SH-SY5Y (cell line): ENCODE data around the gene HEPH.

Source experiments
- GATA2 ChIP-seq: IDR thresholded peaks from 2 replicates; pipeline ENCODE4 v1.6.1; 2011; ENCODE audit warnings: mild to moderate bottlenecking, low read depth, low read length
- GATA3 ChIP-seq: IDR thresholded peaks from 2 replicates; pipeline ENCODE4 v1.6.1; 2011; ENCODE audit warnings: low read depth, mild to moderate bottlenecking, low read length, moderate library complexity

The HEPH gene

GRCh38 chrX:66163849-66164411 is at the start of gene HEPH:
HEPH (plus strand) TSS chrX:66164247; CDS start chrX:66170571, 6,324 bp downstream.
- TF ChIP-seq GATA2 (no peak), GATA3 (no peak)

- no peak for TF ChIP-seq GATA3
Measured at GRCh38 chrX:66126662-66127061, 37.4 kb upstream of the HEPH start.

- TF ChIP-seq GATA2 (no peak), GATA3 (no peak)
Measured at GRCh38 chrX:66130469-66130868, 33.6 kb upstream of the HEPH start.

- no peak for TF ChIP-seq GATA3
- TF ChIP-seq GATA2, result no peak
Measured at GRCh38 chrX:66142351-66142750, 21.7 kb upstream of the HEPH start.

GRCh38 chrX:66144258-66144657 is 19.8 kb upstream of the HEPH start:
- no peak for TF ChIP-seq GATA2
- TF ChIP-seq GATA3, result no peak

GRCh38 chrX:66149519-66149918 is 14.5 kb upstream of the HEPH start:
- TF ChIP-seq GATA3 (no peak), GATA2 (no peak)

- TF ChIP-seq GATA3 (no peak), GATA2 (no peak)
Measured at GRCh38 chrX:66150163-66150562, 13.9 kb upstream of the HEPH start.

GRCh38 chrX:66162331-66162822 is 1.7 kb upstream of the HEPH start:
- TF ChIP-seq GATA3 (no peak), GATA2 (no peak)

- TF ChIP-seq GATA3 (no peak), GATA2 (no peak)
Measured at GRCh38 chrX:66163447-66163846, 600 bp upstream of the HEPH start.

- no peak for TF ChIP-seq GATA2
- TF ChIP-seq GATA3, result no peak
Measured at GRCh38 chrX:66164470-66164869, 423 bp downstream of the HEPH start.

- TF ChIP-seq GATA3 (no peak), GATA2 (no peak)
Measured at GRCh38 chrX:66164931-66165330, 884 bp downstream of the HEPH start.

GRCh38 chrX:66166671-66167070 is 2.6 kb downstream of the HEPH start:
- no peak for TF ChIP-seq GATA3
- TF ChIP-seq GATA2, result no peak

GRCh38 chrX:66167431-66167830 is 3.4 kb downstream of the HEPH start:
- TF ChIP-seq GATA3 (no peak), GATA2 (no peak)

GRCh38 chrX:66176134-66176533 is 12.1 kb downstream of the HEPH start:
- TF ChIP-seq GATA2, result no peak

- TF ChIP-seq GATA3 (no peak), GATA2 (no peak)
Measured at GRCh38 chrX:66191563-66191962, 27.5 kb downstream of the HEPH start.

- TF ChIP-seq GATA3 (no peak), GATA2 (no peak)
Measured at GRCh38 chrX:66193821-66194220, 29.8 kb downstream of the HEPH start.
